Right atrium auricular region (tissue), 2 donors: ENCODE measurements around the gene OR51V1. TPM values are rescaled to one million over a fixed set of nuclear protein-coding genes. Genes with fewer than 3 reads are reported as not detected.

Experiments used
- DNase-seq: peaks from one replicate; pipeline ENCODE4 v3.0.0-alpha.2; 2019; ENCODE audit warnings: low spot score
- H3K27ac ChIP-seq, 2 donors: fragments of 200-600 bp; sonication (generic); 1 replicate in 1 of 2; 2 replicates in 1 of 2; pipeline ENCODE4 v1.5.1; 2016 to 2019
- H3K27me3 ChIP-seq, 2 donors: fragments of 200-600 bp; sonication (generic); one replicate each; pipeline versions ENCODE4 v1.5.1 to v1.6.0; 2017 to 2019
- H3K36me3 ChIP-seq: fragments of 200-600 bp; sonication (generic); one replicate; pipeline ENCODE4 v1.5.1; 2016
- H3K4me1 ChIP-seq, 2 donors: fragments of 200-600 bp; sonication (generic); one replicate each; pipeline versions ENCODE4 v1.5.1 to v1.6.0; 2017 to 2019
- H3K4me3 ChIP-seq, 2 donors: fragments of 200-600 bp; sonication (generic); 1 replicate in 1 of 2; 2 replicates in 1 of 2; pipeline ENCODE4 v1.5.1; 2017 to 2019; ENCODE audit warnings: mild to moderate bottlenecking in 1 of 2, moderate library complexity in 1 of 2
- H3K9me3 ChIP-seq, 2 donors: fragments of 200-600 bp; sonication (generic); one replicate each; pipeline ENCODE4 v1.5.1; 2019
- CTCF ChIP-seq, 2 donors: fragments of 200-600 bp; sonication (generic); IDR thresholded peaks; one replicate each; pipeline ENCODE4 v1.5.1; 2019; ENCODE audit warnings: antibody characterized with exemption in 2 of 2
- total RNA-seq, 2 donors: library from RNA; depleted of rRNA; stranded (reverse); fragments of >200 nt; gene quantifications; one replicate each; pipeline ENCODE4 v1.1.0, GENCODE V29; 2016

OR51V1 gene
- total RNA-seq, 2 donors from 2014 or later = not detected

DNA sequence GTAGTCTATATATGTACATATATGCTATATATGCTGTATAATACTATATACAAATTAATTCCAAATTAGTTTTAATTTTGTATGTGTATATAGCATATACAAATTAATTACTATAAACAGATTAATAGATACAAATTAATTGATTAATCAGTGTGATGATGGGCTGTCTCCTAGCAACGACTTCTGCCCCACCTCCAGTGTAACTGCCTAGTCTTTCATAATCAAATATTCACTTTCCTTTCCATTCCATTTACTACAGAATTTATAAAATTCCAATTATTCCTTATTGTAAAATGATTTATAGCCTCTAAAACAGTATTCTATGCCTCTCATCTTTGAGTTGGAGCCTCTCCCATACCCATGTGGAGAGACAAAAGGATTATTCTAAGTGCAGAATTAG, 32.8 kb upstream of the OR51V1 start:
- Histone ChIP-seq H3K27me3 (no peaks in the 10 kb centered on the region), H3K4me3 (no peak overlapping the region), H3K4me1 (no peaks in the 10 kb centered on the region), H3K27ac (no peak overlapping the region), H3K9me3 (no peaks in the 10 kb centered on the region), H3K36me3 (no peaks in the 10 kb centered on the region)
- no peak for DNase-seq
- no peak for TF ChIP-seq CTCF (IDR thresholded peaks at IDR 0.05)

- DNase-seq = no peak
- Histone ChIP-seq H3K27me3 (no peaks in the 10 kb centered on the region), H3K9me3 (no peaks in the 10 kb centered on the region), H3K36me3 (no peaks in the 10 kb centered on the region), H3K4me3 (no peak overlapping the region), H3K4me1 (no peaks in the 10 kb centered on the region), H3K27ac (no peak overlapping the region)
- no peak for TF ChIP-seq CTCF (IDR thresholded peaks at IDR 0.05)
Observed at GRCh38 chr11:5232821-5233220, 32.3 kb upstream of the OR51V1 start.

GRCh38 chr11:5232176-5232575, 31.7 kb upstream of the OR51V1 start:
- Histone ChIP-seq H3K36me3 (no peaks in the 10 kb centered on the region), H3K27me3 (no peaks in the 10 kb centered on the region), H3K4me1 (no peaks in the 10 kb centered on the region), H3K4me3 (no peak overlapping the region), H3K9me3 (no peaks in the 10 kb centered on the region), H3K27ac (no peak overlapping the region)
- no peak for DNase-seq
- TF ChIP-seq CTCF (IDR thresholded peaks at IDR 0.05) = no peak

DNA sequence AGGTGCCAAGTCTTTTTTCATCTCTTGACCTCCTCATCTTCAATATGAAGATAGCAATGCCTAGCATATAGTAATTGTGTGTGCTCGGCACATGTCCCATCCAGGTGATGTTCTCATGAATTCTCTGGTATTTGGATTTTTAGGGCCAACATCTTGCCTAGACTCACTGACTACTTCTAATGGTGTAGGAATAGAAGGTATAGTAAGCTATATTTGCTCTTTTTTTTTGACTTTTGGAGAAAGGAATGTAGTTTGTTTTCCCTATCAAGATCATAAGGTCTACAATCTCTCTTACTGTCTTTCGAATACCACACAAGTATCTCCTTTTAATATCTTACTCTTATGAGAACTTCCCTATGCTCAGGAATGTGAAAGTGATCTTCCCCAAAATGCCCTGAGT, 30.6 kb upstream of the OR51V1 start:
- Histone ChIP-seq H3K9me3 (no peaks in the 10 kb centered on the region), H3K27me3 (no peaks in the 10 kb centered on the region), H3K4me3 (no peak overlapping the region), H3K27ac (no peak overlapping the region), H3K4me1 (no peaks in the 10 kb centered on the region), H3K36me3 (no peaks in the 10 kb centered on the region)
- no peak for DNase-seq
- TF ChIP-seq CTCF (IDR thresholded peaks at IDR 0.05) = no peak

DNA sequence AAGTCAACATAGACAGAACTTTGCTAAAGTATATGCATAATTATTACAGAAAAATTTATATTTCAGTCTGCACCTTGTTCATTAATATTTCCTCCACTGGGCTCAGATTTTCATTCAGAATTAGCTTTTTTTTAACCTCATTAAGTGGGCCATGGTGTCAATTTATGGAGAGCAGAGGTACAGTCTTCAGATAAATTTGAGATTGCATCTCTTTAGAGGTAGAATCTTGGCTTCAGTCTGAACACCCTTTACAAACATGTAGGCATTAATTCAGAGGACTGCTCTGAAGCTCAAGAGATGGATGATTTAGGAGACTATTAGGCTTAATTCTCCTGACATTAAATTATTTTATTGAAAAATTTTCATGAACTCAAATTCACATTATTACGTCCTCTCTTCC, 29.8 kb upstream of the OR51V1 start:
- no peak for TF ChIP-seq CTCF (IDR thresholded peaks at IDR 0.05)
- DNase-seq = no peak
- Histone ChIP-seq H3K36me3 (no peaks in the 10 kb centered on the region), H3K4me1 (no peaks in the 10 kb centered on the region), H3K9me3 (no peaks in the 10 kb centered on the region), H3K27ac (no peak overlapping the region), H3K4me3 (no peak overlapping the region), H3K27me3 (no peaks in the 10 kb centered on the region)

GRCh38 chr11:5229796-5230195, 29.3 kb upstream of the OR51V1 start:
- Histone ChIP-seq H3K4me1 (no peaks in the 10 kb centered on the region), H3K9me3 (no peaks in the 10 kb centered on the region), H3K27ac (no peak overlapping the region), H3K4me3 (no peak overlapping the region), H3K27me3 (no peaks in the 10 kb centered on the region), H3K36me3 (no peaks in the 10 kb centered on the region)
- DNase-seq = no peak
- TF ChIP-seq CTCF (IDR thresholded peaks at IDR 0.05) = no peak
